WTC11 (cell line): ENCODE measurements around the gene RASAL2.

Source experiments
- ATF3 ChIP-seq: sonication (generic); formaldehyde crosslinking; conservative IDR thresholded peaks from 2 replicates; pipeline ENCODE4 v1.8.1; 2022; ENCODE audit warnings: mild to moderate bottlenecking, missing genetic modification reagents
- CTCF ChIP-seq: fragments of 200-600 bp; IDR thresholded peaks from 2 replicates; pipeline ENCODE4 v1.8.0; 2022; ENCODE audit warnings: antibody characterized with exemption

- TF ChIP-seq CTCF: no peak
- TF ChIP-seq ATF3: no peak
These were observed 26.2 kb downstream of the RASAL2 start for GRCh38 chr1:178120088-178120487.
